Activated CD8-positive, alpha-beta memory T cell treated with anti-CD3 and anti-CD28 coated beads, Interleukin-2, amount 50 U/mL, for 48 hours (primary cell): Measurements from ENCODE around the gene NDFIP1.

Source experiments
- DNase-seq: peaks from one replicate; pipeline ENCODE4 v3.0.0-alpha.2; 2020

NDFIP1 gene

GRCh38 chr5:142193114-142193428 lies 84.5 kb downstream of the NDFIP1 start:
- DNase-seq, result no peak

GRCh38 chr5:142197098-142197497 lies 88.5 kb downstream of the NDFIP1 start:
- DNase-seq, result no peak

GRCh38 chr5:142197781-142198180 lies 89.2 kb downstream of the NDFIP1 start:
- DNase-seq, result no peak

DNA sequence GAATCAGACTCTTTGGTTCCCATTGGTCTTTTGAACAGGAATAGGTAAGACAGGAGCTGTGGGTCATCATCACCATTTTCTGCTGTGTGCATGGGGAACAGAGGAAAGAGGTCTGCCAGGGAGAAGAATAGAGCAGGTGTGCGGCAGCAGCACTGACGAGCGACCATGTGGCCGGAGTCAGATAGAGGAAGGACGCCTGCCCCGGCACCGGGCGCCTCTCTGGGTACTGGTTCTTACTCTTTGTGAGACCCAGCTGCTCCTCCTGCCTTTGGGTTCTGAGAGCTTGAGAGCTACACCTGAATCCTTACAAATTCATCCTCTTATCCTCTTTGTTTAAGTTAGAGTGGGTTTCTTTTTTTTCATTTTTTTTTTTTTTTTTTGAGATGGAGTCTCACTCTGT lies 90.8 kb downstream of the NDFIP1 start:
- DNase-seq, result no peak

GRCh38 chr5:142200387-142200786 lies 91.8 kb downstream of the NDFIP1 start:
- DNase-seq, result no peak

DNA sequence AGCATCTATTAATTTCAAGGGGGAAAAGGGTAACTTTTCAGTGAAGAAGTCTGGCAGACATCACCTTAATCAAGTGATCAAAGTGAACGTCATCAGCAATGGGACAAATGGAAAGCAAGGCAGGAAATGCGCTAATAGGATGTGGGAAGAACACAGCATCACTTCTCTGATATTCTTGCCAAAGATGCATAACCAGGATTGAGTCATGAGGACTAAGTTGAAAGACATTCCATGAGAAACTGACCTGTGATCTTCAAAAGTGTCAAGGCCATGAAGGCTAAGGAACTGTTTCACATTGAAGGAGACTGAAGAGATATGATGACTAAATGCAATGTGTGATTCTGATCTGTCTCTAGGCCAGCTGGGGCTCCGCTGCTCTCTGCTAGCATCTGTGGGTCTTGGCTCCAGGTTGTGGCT lies 92.9 kb downstream of the NDFIP1 start:
- DNase-seq, result no peak

DNA sequence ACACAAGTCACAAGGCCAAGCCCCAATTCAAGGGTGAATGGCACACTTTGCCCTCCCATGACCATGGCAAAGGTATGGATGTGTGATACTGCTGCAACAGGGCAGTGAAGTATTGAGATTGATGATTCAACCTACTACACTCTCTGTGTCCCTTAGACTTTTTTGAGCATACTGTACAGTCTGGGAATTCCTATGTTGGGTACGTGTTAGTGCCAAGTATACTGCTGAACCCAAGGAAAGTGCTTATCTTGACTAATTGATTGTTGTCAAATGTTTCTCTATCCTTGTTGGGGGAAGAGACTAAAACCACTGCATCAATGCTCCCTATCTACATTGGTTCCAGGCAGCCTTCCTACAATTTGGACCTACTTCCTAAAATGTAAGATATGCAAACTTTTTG lies 93.7 kb downstream of the NDFIP1 start:
- DNase-seq, result no peak
